Neural cell (in vitro differentiated cells): ENCODE data around the gene MKNK1. TPM values are rescaled to one million over a fixed set of nuclear protein-coding genes. Genes with fewer than 3 reads are reported as not detected.

Source experiments
- H2AFZ ChIP-seq: fragments of 200-600, 300-800 bp; sonication (generic), shearing (Covaris generic); 2 replicates; pipeline ENCODE4 v1.6.0; 2014; ENCODE audit warnings: low read depth, mild to moderate bottlenecking, antibody characterized with exemption, low read length, moderate library complexity
- H3F3A ChIP-seq: fragments of 200-600 bp; shearing (Covaris generic); 2 replicates; pipeline ENCODE4 v1.6.1; 2016; ENCODE audit warnings: mild to moderate bottlenecking, moderate library complexity, mixed read lengths, antibody characterized with exemption, low read length; ENCODE audit not compliant: insufficient read depth, poor library complexity, severe bottlenecking
- H3K27ac ChIP-seq: fragments of 200-600, 300-800 bp; sonication (generic), shearing (Covaris generic); 2 replicates; pipeline ENCODE4 v1.5.1; 2014; ENCODE audit warnings: mild to moderate bottlenecking, low read length, moderate library complexity
- H3K27me3 ChIP-seq: fragments of 300-800, 200-600 bp; sonication (generic), shearing (Covaris generic); 2 replicates; pipeline ENCODE4 v1.6.0; 2014; ENCODE audit warnings: mild to moderate bottlenecking, low read depth, low read length, moderate library complexity; ENCODE audit not compliant: insufficient read depth
- H3K36me3 ChIP-seq: fragments of 300-800, 200-600 bp; sonication (generic), shearing (Covaris generic); 2 replicates; pipeline ENCODE4 v1.5.1; 2014; ENCODE audit warnings: mild to moderate bottlenecking, antibody characterized with exemption, low read length, moderate library complexity; ENCODE audit not compliant: insufficient read depth
- H3K4me2 ChIP-seq: fragments of 300-800, 200-600 bp; sonication (generic), shearing (Covaris generic); 2 replicates; pipeline ENCODE4 v1.6.0; 2014; ENCODE audit warnings: mild to moderate bottlenecking, low read length
- H3K4me3 ChIP-seq: fragments of 300-800, 200-600 bp; sonication (generic), shearing (Covaris generic); 2 replicates; pipeline ENCODE4 v1.5.1; 2014; ENCODE audit warnings: mild to moderate bottlenecking, low read length, moderate library complexity
- H3K79me2 ChIP-seq: fragments of 200-600 bp; shearing (Covaris generic); replicated peaks from 2 replicates; pipeline ENCODE4 v1.6.0; 2014; ENCODE audit warnings: mild to moderate bottlenecking, low read length, moderate library complexity; ENCODE audit not compliant: insufficient read depth
- H3K9ac ChIP-seq: fragments of 300-800, 200-600 bp; sonication (generic), shearing (Covaris generic); 2 replicates; pipeline ENCODE4 v1.6.1; 2016; ENCODE audit warnings: mild to moderate bottlenecking, low read length, mixed read lengths
- H3K9me2 ChIP-seq: fragments of 200-600 bp; shearing (Covaris generic); 2 replicates; pipeline ENCODE4 v1.6.1; 2016; ENCODE audit warnings: mild to moderate bottlenecking, low read length, mixed read lengths; ENCODE audit not compliant: insufficient read depth
- H3K9me3 ChIP-seq: fragments of 200-600, 300-800 bp; sonication (generic), shearing (Covaris generic); 2 replicates; pipeline ENCODE4 v1.6.1; 2016; ENCODE audit warnings: mild to moderate bottlenecking, mixed run types, low read length, moderate library complexity, mixed read lengths
- H4K20me1 ChIP-seq: fragments of 200-600 bp; shearing (Covaris generic); 2 replicates; pipeline ENCODE4 v1.6.1; 2016; ENCODE audit warnings: mild to moderate bottlenecking, mixed run types; ENCODE audit not compliant: insufficient read depth
- CTCF ChIP-seq: fragments of 450-650 bp; IDR thresholded peaks from 2 replicates; pipeline ENCODE4 v1.5.1; 2014; ENCODE audit warnings: antibody characterized with exemption, mild to moderate bottlenecking, moderate library complexity; ENCODE audit not compliant: poor library complexity, severe bottlenecking
- EP300 ChIP-seq: fragments of 450-650 bp; conservative IDR thresholded peaks from 2 replicates; pipeline ENCODE4 v1.6.1; 2014; ENCODE audit warnings: antibody characterized with exemption, mild to moderate bottlenecking, moderate library complexity; ENCODE audit not compliant: poor library complexity, severe bottlenecking
- EZH2 ChIP-seq: fragments of 200-600, 300-800 bp; shearing (Covaris generic), sonication (generic); IDR thresholded peaks from 2 replicates; pipeline ENCODE4 v1.6.1; 2014; ENCODE audit warnings: antibody characterized with exemption, low read length, borderline replicate concordance, mild to moderate bottlenecking; ENCODE audit not compliant: insufficient read depth, poor library complexity, severe bottlenecking
- MXI1 ChIP-seq: fragments of 450-650 bp; conservative IDR thresholded peaks from 2 replicates; pipeline ENCODE4 v1.6.1; 2014; ENCODE audit warnings: antibody characterized with exemption, mild to moderate bottlenecking; ENCODE audit not compliant: poor library complexity, severe bottlenecking
- POLR2AphosphoS5 ChIP-seq: IDR thresholded peaks from 2 replicates; pipeline ENCODE4 v1.6.1; 2012
- RAD21 ChIP-seq: fragments of 450-650 bp; conservative IDR thresholded peaks from 2 replicates; pipeline ENCODE4 v1.6.1; 2014; ENCODE audit warnings: antibody characterized with exemption, mild to moderate bottlenecking, moderate library complexity
- REST ChIP-seq: IDR thresholded peaks from 2 replicates; pipeline ENCODE4 v1.6.1; 2012; ENCODE audit warnings: borderline replicate concordance
- SMC3 ChIP-seq: fragments of 450-650 bp; conservative IDR thresholded peaks from 2 replicates; pipeline ENCODE4 v1.6.1; 2014; ENCODE audit warnings: antibody characterized with exemption, mild to moderate bottlenecking, moderate library complexity; ENCODE audit not compliant: poor library complexity
- TAF1 ChIP-seq: IDR thresholded peaks from 2 replicates; pipeline ENCODE4 v1.6.1; 2012; ENCODE audit warnings: low read depth
- polyA plus RNA-seq: library from polyadenylated mRNA; depleted of rRNA; stranded (reverse); fragments of >200 nt; gene quantifications from 2 replicates; pipeline ENCODE4 v1.2.3, GENCODE V29; 2014

The MKNK1 gene
- polyA plus RNA-seq, 1 donor from 2014 or later: 9.6 TPM

GRCh38 chr1:46521414-46521813, 82.7 kb downstream of the MKNK1 start:
- no peaks in the 10 kb centered on the region for H3K36me3 ChIP-seq
- no peak for TF ChIP-seq TAF1
- TF ChIP-seq POLR2AphosphoS5: no peak
- no peak for TF ChIP-seq REST
- no peak for TF ChIP-seq EZH2
- no peak for TF ChIP-seq CTCF
- TF ChIP-seq MXI1: no peak
- no peak for TF ChIP-seq EP300
- TF ChIP-seq SMC3: no peak
- TF ChIP-seq RAD21: no peak
- H3K9ac ChIP-seq: no peak overlapping the region
- H4K20me1 ChIP-seq: no peaks in the 10 kb centered on the region
- no peaks in the 10 kb centered on the region for H3K9me2 ChIP-seq
- H3K9me3 ChIP-seq: no peaks in the 10 kb centered on the region
- H3K79me2 ChIP-seq: no peaks in the 10 kb centered on the region
- no peak overlapping the region for H3K4me3 ChIP-seq
- peaks cover 16% of the 10 kb centered on the region for H3K27me3 ChIP-seq
- no peaks in the 10 kb centered on the region for H3F3A ChIP-seq
- H3K27ac ChIP-seq: no peak overlapping the region
- no peak overlapping the region for H3K4me2 ChIP-seq
- H2AFZ ChIP-seq: no peak overlapping the region

- TF ChIP-seq SMC3 (no peak), TAF1 (no peak), RAD21 (no peak), REST (no peak), POLR2AphosphoS5 (no peak), EP300 (no peak)
- Histone ChIP-seq H3K27me3 (peaks cover 5% of the 10 kb centered on the region), H2AFZ (no peak overlapping the region)
These were observed 83.8 kb downstream of the MKNK1 start for GRCh38 chr1:46520063-46520911.

More at GRCh38 chr1:46520063-46520911, 83.8 kb downstream of the MKNK1 start:
- Histone ChIP-seq H3K9me3 (no peaks in the 10 kb centered on the region), H3K4me2 (no peak overlapping the region), H3K9ac (no peak overlapping the region), H3F3A (no peaks in the 10 kb centered on the region), H3K27ac (no peak overlapping the region), H3K9me2 (no peaks in the 10 kb centered on the region), H3K79me2 (no peaks in the 10 kb centered on the region), H3K4me3 (no peak overlapping the region), H3K36me3 (no peaks in the 10 kb centered on the region), H4K20me1 (no peaks in the 10 kb centered on the region)
